Stimulated activated naive CD8-positive, alpha-beta T cell treated with anti-CD3 and anti-CD28 coated beads, Interleukin-15, Interleukin-2, amounts not matched to agents 100 ng/mL and 50 ng/mL, for 24 hours (primary cell): ENCODE data around the gene IFI16.
"Not testable (repeated sequence)": the region's sequence is repeated elsewhere in the genome, so short reads cannot be mapped to it uniquely, and the experiment has no call there.

Experiments
- H3K27ac Mint-ChIP-seq: one replicate; pipeline ENCODE4 v1.8.0; 2021; ENCODE audit warnings: mild to moderate bottlenecking, mixed read lengths
- H3K27me3 Mint-ChIP-seq: one replicate; pipeline ENCODE4 v1.8.0; 2021; ENCODE audit warnings: mixed read lengths
- H3K36me3 Mint-ChIP-seq: one replicate; pipeline ENCODE4 v1.8.0; 2021; ENCODE audit warnings: low read depth, mixed read lengths
- H3K4me1 Mint-ChIP-seq: one replicate; pipeline ENCODE4 v1.8.0; 2021; ENCODE audit warnings: low read depth, mixed read lengths
- H3K4me3 Mint-ChIP-seq: one replicate; pipeline ENCODE4 v1.8.0; 2021; ENCODE audit warnings: mild to moderate bottlenecking, mixed read lengths
- H3K9me3 Mint-ChIP-seq: one replicate; pipeline ENCODE4 v1.8.0; 2021; ENCODE audit warnings: mixed read lengths

Gene IFI16

GRCh38 chr1:158998781-158999161 is 10.9 kb upstream of the IFI16 start:
- Mint-ChIP-seq H3K27me3 (no peaks in the 10 kb centered on the region), H3K9me3 (peaks cover 7% of the 10 kb centered on the region), H3K36me3 (peaks cover 32% of the 10 kb centered on the region), H3K4me3 (no peak overlapping the region), H3K27ac (no peak overlapping the region), H3K4me1 (peaks cover 35% of the 10 kb centered on the region)

DNA sequence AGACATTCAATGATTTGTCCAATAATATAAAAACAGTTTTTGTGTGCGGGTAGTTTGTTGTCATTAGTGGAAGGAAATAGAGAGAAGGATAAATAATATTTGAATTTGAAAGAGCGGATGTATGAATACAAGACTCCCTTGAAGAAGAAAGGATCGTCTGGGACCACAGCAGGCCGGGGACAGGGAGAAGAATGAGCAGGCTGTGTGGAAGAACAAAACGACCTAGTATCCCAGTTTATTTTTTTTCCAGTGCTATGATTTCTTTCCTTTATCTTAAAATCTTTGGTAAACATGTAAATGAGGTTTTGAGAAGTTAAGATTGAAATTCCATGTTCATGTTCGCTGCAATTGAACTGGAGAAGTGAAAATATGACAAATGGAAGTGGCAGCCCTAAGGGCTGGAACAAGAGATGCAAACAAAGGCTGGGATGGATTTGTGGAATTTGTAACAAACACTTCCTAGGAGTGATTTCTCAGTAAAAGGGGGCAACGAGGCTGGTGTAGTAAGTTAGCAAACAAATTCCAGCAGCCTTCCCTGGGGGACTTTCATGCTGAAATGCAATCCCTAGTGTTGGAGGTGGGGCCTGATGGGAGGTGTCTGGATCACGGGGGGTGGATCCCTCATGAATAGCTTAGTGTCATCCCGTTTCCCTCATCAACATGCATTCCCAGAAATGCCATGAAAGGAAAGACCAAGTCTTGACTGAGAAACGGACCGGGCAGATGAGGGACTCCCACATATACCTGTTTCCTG is 10.2 kb upstream of the IFI16 start:
- Mint-ChIP-seq H3K4me3 (no peak overlapping the region), H3K27me3 (no peaks in the 10 kb centered on the region), H3K36me3 (peaks cover 29% of the 10 kb centered on the region), H3K9me3 (peaks cover 5% of the 10 kb centered on the region), H3K27ac (no peak overlapping the region), H3K4me1 (peaks cover 35% of the 10 kb centered on the region)

- Mint-ChIP-seq H3K27ac (no peak overlapping the region), H3K27me3 (no peaks in the 10 kb centered on the region), H3K4me1 (peaks cover 31% of the 10 kb centered on the region), H3K4me3 (no peak overlapping the region), H3K36me3 (peaks cover 24% of the 10 kb centered on the region), H3K9me3 (no peaks in the 10 kb centered on the region)
These were observed 9.7 kb upstream of the IFI16 start for GRCh38 chr1:159000070-159000409.

DNA sequence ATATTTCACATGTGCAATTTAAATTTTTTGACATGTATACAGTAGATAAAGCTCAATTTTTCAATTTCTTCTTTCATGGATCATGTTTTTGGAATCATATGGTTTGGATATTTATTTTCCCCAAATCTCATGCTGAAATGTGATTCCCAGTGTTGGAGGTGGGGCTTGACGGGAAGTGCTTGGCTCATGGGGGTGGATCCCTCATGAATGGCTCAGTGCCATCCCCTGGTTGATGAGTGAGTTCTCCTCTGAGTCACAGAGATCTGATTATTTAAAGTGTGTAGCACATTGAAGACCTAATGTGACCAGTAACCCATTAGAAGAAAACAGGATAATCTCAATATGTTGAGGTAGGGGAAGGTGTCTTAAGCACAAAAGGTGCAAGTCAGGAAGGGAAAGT is 9.1 kb upstream of the IFI16 start:
- Mint-ChIP-seq H3K27ac (no peak overlapping the region), H3K9me3 (no peaks in the 10 kb centered on the region), H3K36me3 (peaks cover 21% of the 10 kb centered on the region), H3K4me1 (peaks cover 37% of the 10 kb centered on the region), H3K4me3 (no peak overlapping the region), H3K27me3 (no peaks in the 10 kb centered on the region)

DNA sequence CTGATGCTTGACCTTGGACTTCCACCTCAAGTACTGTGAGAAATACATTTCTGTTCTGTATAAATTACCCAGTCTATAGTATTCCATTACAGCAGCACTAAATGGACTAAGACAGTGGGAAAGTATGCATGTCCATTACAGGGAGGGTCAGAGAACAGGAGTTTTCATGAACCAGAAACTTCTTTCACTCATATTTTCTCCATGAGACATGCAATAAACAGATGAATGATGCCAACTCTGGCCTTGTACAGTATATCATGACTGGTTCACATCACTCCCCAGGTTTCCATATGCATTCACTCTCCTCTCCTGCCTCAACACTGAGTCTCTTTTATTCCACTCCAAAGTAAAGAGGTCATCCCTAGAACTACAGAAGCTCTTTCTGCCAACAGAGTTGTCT is 4.5 kb upstream of the IFI16 start:
- peaks cover 29% of the 10 kb centered on the region for H3K36me3 Mint-ChIP-seq
- peaks cover 48% of the 10 kb centered on the region for H3K4me1 Mint-ChIP-seq
- no peaks in the 10 kb centered on the region for H3K9me3 Mint-ChIP-seq
- no peaks in the 10 kb centered on the region for H3K27me3 Mint-ChIP-seq
- H3K27ac Mint-ChIP-seq: peak overlapping the region; percentile 61
- no peak overlapping the region for H3K4me3 Mint-ChIP-seq

DNA sequence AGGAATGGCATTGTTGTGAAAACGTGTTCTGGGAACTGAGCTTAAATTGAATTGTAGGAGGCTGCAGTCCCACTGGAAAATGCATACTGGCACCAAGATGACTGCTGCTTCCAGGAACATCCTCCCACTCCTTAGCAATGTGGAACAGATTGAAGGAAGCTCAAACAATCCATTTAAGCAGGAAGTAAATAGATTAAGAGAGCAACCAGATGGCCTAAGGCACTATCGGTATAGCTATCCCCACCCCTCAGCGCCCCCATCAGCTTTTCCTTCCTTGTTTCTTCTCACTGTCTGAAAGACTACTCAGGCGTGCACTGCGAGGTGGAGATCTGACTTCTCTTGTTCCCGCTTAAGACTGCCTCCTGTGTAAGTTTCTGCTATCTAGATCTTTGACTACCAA is 4.0 kb upstream of the IFI16 start:
- H3K27me3 Mint-ChIP-seq: no peaks in the 10 kb centered on the region

DNA sequence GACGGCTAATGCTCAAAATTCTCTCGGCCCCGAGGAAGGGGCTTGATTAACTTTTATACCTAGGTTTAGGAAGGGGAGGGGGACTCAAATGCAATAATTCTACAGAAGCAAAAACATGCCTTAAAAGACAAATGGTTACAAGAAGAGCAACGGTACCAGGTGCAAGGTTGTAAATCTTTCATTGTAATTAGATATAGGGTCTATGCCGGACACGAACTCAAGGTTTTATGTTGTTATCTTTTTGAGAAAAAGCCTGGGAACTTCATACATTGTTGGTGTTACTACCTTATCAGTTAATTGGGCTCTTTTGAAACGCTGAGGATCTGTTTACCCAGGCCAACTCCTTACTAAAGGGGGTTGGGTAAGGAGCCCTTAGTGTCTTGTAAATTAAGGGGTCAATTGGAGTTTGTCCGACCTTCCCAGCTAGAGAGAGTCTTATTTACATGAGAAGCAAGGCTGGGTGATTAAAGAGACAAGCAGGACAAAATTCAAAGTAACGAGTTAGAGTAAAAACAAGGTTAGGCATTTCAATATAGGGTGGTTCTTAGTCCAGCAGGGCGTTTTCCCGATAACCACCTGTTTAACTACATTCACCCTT is 3.4 kb upstream of the IFI16 start:
- Mint-ChIP-seq H3K4me1 (peaks cover 46% of the 10 kb centered on the region), H3K36me3 (peaks cover 34% of the 10 kb centered on the region), H3K4me3 (peak overlapping the region; percentile 22), H3K27ac (peak overlapping the region; percentile 61)
- not testable (repeated sequence) for H3K27me3 Mint-ChIP-seq, H3K9me3 Mint-ChIP-seq

More for the DNA sequence above, 4.0 kb upstream of the IFI16 start:
- no peaks in the 10 kb centered on the region for H3K9me3 Mint-ChIP-seq
- H3K4me3 Mint-ChIP-seq: peak overlapping the region; percentile 22
- H3K4me1 Mint-ChIP-seq: peaks cover 48% of the 10 kb centered on the region
- H3K27ac Mint-ChIP-seq: peak overlapping the region; percentile 61
- H3K36me3 Mint-ChIP-seq: peaks cover 33% of the 10 kb centered on the region

DNA sequence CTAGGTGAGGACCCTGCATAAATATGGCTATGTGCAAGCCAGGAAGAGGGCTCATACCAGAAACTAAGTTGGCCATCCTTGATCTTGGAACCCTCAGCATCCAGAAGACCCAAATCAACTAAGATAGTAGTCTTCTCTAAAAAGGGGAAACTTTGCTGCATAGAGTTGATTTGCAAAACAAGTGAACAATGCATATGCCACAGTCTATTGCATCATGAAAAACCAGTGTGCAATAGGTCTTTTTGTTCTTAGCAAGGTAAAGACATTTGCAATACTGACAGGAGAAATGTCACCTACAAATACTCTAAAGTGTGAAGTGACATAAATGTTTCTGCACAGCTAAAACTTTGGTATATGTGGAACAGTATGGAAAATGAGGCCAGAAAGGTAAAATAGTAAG is 2.0 kb upstream of the IFI16 start:
- Mint-ChIP-seq H3K9me3 (no peaks in the 10 kb centered on the region), H3K4me3 (peak overlapping the region; percentile 0), H3K36me3 (peaks cover 45% of the 10 kb centered on the region), H3K27me3 (no peaks in the 10 kb centered on the region), H3K4me1 (peaks cover 53% of the 10 kb centered on the region), H3K27ac (peak overlapping the region; percentile 98)

GRCh38 chr1:159008744-159009188 is 941 bp upstream of the IFI16 start:
- Mint-ChIP-seq H3K9me3 (no peaks in the 10 kb centered on the region), H3K27ac (peak overlapping the region; percentile 98), H3K27me3 (no peaks in the 10 kb centered on the region), H3K36me3 (peaks cover 55% of the 10 kb centered on the region), H3K4me1 (peaks cover 61% of the 10 kb centered on the region), H3K4me3 (peak overlapping the region; percentile 95)

GRCh38 chr1:159009287-159009686 is 420 bp upstream of the IFI16 start:
- Mint-ChIP-seq H3K27ac (peak overlapping the region; percentile 98), H3K36me3 (peaks cover 60% of the 10 kb centered on the region), H3K27me3 (no peaks in the 10 kb centered on the region), H3K9me3 (no peaks in the 10 kb centered on the region), H3K4me1 (peaks cover 66% of the 10 kb centered on the region), H3K4me3 (peak overlapping the region; percentile 95)

DNA sequence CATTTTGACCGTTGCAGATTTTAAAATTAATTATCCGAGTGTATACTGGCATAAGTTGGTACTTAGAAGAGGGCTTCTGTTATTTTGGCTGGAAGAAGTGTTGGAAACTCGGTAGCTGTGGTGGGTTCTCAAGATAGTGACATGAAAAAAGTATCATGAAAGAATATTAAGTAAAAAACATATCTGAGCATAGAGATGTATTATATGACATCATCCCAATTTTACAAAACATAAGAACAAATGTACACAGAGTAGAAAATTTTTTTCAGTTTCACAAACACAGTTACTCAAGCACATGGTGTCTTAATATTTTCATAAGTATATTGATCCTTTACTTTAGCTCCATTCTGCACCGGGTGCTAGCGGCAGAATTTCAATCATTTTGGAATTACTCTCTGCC is 684 bp downstream of the IFI16 start:
- H3K9me3 Mint-ChIP-seq: no peaks in the 10 kb centered on the region
- H3K4me1 Mint-ChIP-seq: peaks cover 73% of the 10 kb centered on the region

GRCh38 chr1:159011001-159011400 is 1.3 kb downstream of the IFI16 start:
- H3K27me3 Mint-ChIP-seq, H3K9me3 Mint-ChIP-seq: not testable (repeated sequence)
- peak overlapping the region; percentile 95 for H3K4me3 Mint-ChIP-seq
- peak overlapping the region; percentile 98 for H3K27ac Mint-ChIP-seq
- peaks cover 73% of the 10 kb centered on the region for H3K4me1 Mint-ChIP-seq
- H3K36me3 Mint-ChIP-seq: peaks cover 75% of the 10 kb centered on the region

More for the DNA sequence above, 684 bp downstream of the IFI16 start:
- Mint-ChIP-seq H3K27me3 (no peaks in the 10 kb centered on the region), H3K27ac (peak overlapping the region; percentile 98), H3K36me3 (peaks cover 72% of the 10 kb centered on the region), H3K4me3 (peak overlapping the region; percentile 95)

DNA sequence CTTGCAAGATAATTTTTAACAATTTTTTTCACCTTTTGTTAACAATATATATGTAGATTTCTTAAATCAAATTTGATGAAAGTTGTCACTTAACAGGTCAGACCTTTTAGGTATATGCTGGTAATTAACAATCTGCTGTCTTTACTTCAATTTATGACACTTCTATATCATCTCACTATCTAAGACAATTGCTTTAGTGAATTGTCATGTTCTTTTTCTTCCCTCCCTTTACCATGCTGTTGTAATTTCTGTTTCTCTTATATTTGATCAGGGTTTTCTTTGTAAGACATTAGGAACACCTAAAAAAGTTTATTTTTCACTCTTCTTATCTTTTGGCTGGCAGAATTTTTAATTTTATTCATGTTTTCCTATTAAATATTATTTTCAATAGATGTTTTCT is 2.0 kb downstream of the IFI16 start:
- H3K27me3 Mint-ChIP-seq: no peaks in the 10 kb centered on the region
- H3K27ac Mint-ChIP-seq: peak overlapping the region; percentile 99
- peak overlapping the region; percentile 93 for H3K4me3 Mint-ChIP-seq
- no peaks in the 10 kb centered on the region for H3K9me3 Mint-ChIP-seq
- peaks cover 73% of the 10 kb centered on the region for H3K4me1 Mint-ChIP-seq
- H3K36me3 Mint-ChIP-seq: peaks cover 76% of the 10 kb centered on the region

- peaks cover 71% of the 10 kb centered on the region for H3K4me1 Mint-ChIP-seq
- no peaks in the 10 kb centered on the region for H3K9me3 Mint-ChIP-seq
- H3K4me3 Mint-ChIP-seq: peak overlapping the region; percentile 93
- H3K27ac Mint-ChIP-seq: peak overlapping the region; percentile 99
- H3K36me3 Mint-ChIP-seq: peaks cover 77% of the 10 kb centered on the region
- no peaks in the 10 kb centered on the region for H3K27me3 Mint-ChIP-seq
These were observed 2.8 kb downstream of the IFI16 start for GRCh38 chr1:159012495-159012894.

DNA sequence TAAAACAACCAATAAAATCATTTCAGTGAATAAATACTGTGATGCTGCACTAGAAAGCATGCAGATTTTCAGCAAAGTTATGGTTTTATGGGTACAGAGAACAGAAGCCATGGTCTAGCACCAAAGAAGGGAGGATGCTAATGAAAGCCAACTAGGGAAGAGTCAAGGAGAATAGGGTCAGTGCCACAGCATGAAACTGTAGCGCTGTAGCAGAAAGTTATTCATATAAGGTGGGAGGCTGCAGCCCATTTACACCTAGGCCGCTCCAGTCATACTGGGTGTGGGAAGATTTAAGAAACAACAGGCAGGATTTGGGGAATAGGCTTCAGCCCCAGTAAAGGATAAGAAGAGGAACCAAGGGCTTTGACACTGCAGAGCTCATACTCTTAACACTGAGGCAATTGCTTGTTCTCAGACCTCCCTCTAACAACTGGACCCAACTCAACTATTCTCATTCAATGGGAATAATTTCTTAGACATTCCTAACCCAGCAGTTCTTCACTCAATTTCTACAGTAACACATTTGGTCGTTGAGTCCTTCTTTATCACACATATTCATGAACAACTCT is 4.4 kb downstream of the IFI16 start:
- Mint-ChIP-seq H3K27ac (peak overlapping the region; percentile 99), H3K27me3 (no peaks in the 10 kb centered on the region), H3K9me3 (no peaks in the 10 kb centered on the region), H3K4me3 (peak overlapping the region; percentile 93), H3K4me1 (peaks cover 70% of the 10 kb centered on the region), H3K36me3 (peaks cover 86% of the 10 kb centered on the region)
